ENCODE measurements around the gene ENHO. TPM values are rescaled to one million over a fixed set of nuclear protein-coding genes. Genes with fewer than 3 reads are reported as not detected.

ENHO gene
- total and polyA plus RNA-seq, 2 experiments from 2014 or later = 13.8 to 19.7 TPM

GRCh38 chr9:34498553-34498952 is 24.2 kb downstream of the ENHO start:
- no peaks in the 10 kb centered on the region for H3K36me3 Mint-ChIP-seq (ENCODE audit: low read depth)
- Histone ChIP-seq H3K9me2 (ENCODE audit: insufficient read depth) (no peaks in the 10 kb centered on the region), H2AFZ (no peak overlapping the region), H3K27me3 (ENCODE audit: insufficient read depth) (no peaks in the 10 kb centered on the region), H3K4me3 (no peak overlapping the region), H4K20me1 (replicated peaks; ENCODE audit: insufficient read depth) (no peaks in the 10 kb centered on the region), H3K27ac (ENCODE audit: low read depth) (no peak overlapping the region), H3F3A (replicated peaks; ENCODE audit: low read depth) (no peaks in the 10 kb centered on the region), H3K36me3 (ENCODE audit: insufficient read depth) (no peaks in the 10 kb centered on the region), H3K79me2 (replicated peaks; ENCODE audit: insufficient read depth) (no peaks in the 10 kb centered on the region), H3K4me2 (no peak overlapping the region), H3K4me1 (ENCODE audit: insufficient read depth) (0 out of 2 replicates have a peak, but pooled peaks cover 6% of the 10 kb centered on the region)
- no peak overlapping the region for H3K27ac Mint-ChIP-seq
- peaks cover 6% of the 10 kb centered on the region for H3K27me3 Mint-ChIP-seq (ENCODE audit: insufficient read depth, low read depth, poor library complexity)
- H3K9me3 Mint-ChIP-seq = no peaks in the 10 kb centered on the region
- peaks cover 2% of the 10 kb centered on the region; the same call in 1 of the 3 replicates for H3K4me1 Mint-ChIP-seq
- ATAC-seq (no peak), DNase-seq (ENCODE audit: low spot score) (no peak)
- H3K4me3 Mint-ChIP-seq = no peak overlapping the region
- TF ChIP-seq CREB1 (CRISPR knock-in tag; IDR thresholded peaks at IDR 0.05; ENCODE audit: low read depth) = no peak
- TF ChIP-seq POLR2AphosphoS5 (IDR thresholded peaks at IDR 0.05; ENCODE audit: low read depth) = no peak
- TF ChIP-seq ZNF114 (CRISPR knock-in tag; IDR thresholded peaks at IDR 0.05) = no peak
- no peak for TF ChIP-seq ZNF462 (CRISPR knock-in tag; IDR thresholded peaks at IDR 0.05)
- no peak for TF ChIP-seq EZH2phosphoT487 (IDR thresholded peaks at IDR 0.05; ENCODE audit: unreplicated experiment)
- no peak for TF ChIP-seq CTCF (conservative IDR thresholded peaks at IDR 0.05; ENCODE audit: low read depth in 2 of 2)
- no peak for TF ChIP-seq STAT1 (IDR thresholded peaks at IDR 0.05; ENCODE audit: unreplicated experiment)
- TF ChIP-seq NANOG (IDR thresholded peaks at IDR 0.05; ENCODE audit: borderline replicate concordance) = no peak
- no peak for TF ChIP-seq ZNF331 (CRISPR knock-in tag; IDR thresholded peaks at IDR 0.05; ENCODE audit: low read depth)
- no peak for TF ChIP-seq JUNB (IDR thresholded peaks at IDR 0.05; ENCODE audit: unreplicated experiment)
- no peak for TF ChIP-seq REST (IDR thresholded peaks at IDR 0.05; ENCODE audit: unreplicated experiment)
- no peak for TF ChIP-seq ETS1 (IDR thresholded peaks at IDR 0.05)
- no peak for TF ChIP-seq EZH2 (IDR thresholded peaks at IDR 0.05; ENCODE audit: low read depth, unreplicated experiment)

All from GM23338 (cell line).